Coronary artery (tissue), 2 donors: ENCODE measurements around the gene PSD4.
A peak's percentile ranks its signal among the peaks of the same experiment; 100 is the strongest.

ENCODE experiments used
- DNase-seq: peaks from one replicate; pipeline ENCODE4 v3.0.0-alpha.2; 2017; ENCODE audit warnings: low spot score
- H3K27ac ChIP-seq, 2 donors: fragments of 200-600 bp; sonication (generic); one replicate each; pipeline ENCODE4 v1.5.1; 2016 to 2019
- H3K4me3 ChIP-seq: fragments of 200-600 bp; sonication (generic); 2 replicates; pipeline ENCODE4 v1.5.1; 2016; ENCODE audit warnings: mild to moderate bottlenecking, moderate library complexity
- CTCF ChIP-seq: fragments of 200-600 bp; sonication (generic); IDR thresholded peaks from one replicate; pipeline ENCODE4 v1.5.1; 2019; ENCODE audit warnings: antibody characterized with exemption

Gene PSD4

GRCh38 chr2:113136828-113137775 is 36.7 kb upstream of the PSD4 start:
- Histone ChIP-seq H3K4me3 (no peak overlapping the region), H3K27ac (no peak overlapping the region)
- TF ChIP-seq CTCF, result no peak
- DNase-seq, result peak; percentile 38

- no peak for TF ChIP-seq CTCF
- DNase-seq, result peak; percentile 36
- no peak overlapping the region for H3K4me3 ChIP-seq
- no peak overlapping the region for H3K27ac ChIP-seq
Measured at GRCh38 chr2:113137827-113138226, 35.9 kb upstream of the PSD4 start.

- Histone ChIP-seq H3K4me3 (no peak overlapping the region), H3K27ac (no peak overlapping the region)
- DNase-seq, result peak; percentile 54
- TF ChIP-seq CTCF, result peak; percentile 69
Measured at GRCh38 chr2:113138428-113139322, 35.1 kb upstream of the PSD4 start.

GRCh38 chr2:113141451-113141850 is 32.3 kb upstream of the PSD4 start:
- no peak for TF ChIP-seq CTCF
- H3K4me3 ChIP-seq, result no peak overlapping the region
- no peak overlapping the region for H3K27ac ChIP-seq
- peak; percentile 11 for DNase-seq

- Histone ChIP-seq H3K4me3 (no peak overlapping the region), H3K27ac (no peak overlapping the region)
- peak; percentile 29 for DNase-seq
- TF ChIP-seq CTCF, result no peak
Measured at GRCh38 chr2:113142290-113142689, 31.5 kb upstream of the PSD4 start.

GRCh38 chr2:113144259-113144658 is 29.5 kb upstream of the PSD4 start:
- H3K4me3 ChIP-seq, result no peak overlapping the region
- H3K27ac ChIP-seq, result no peak overlapping the region
- DNase-seq, result no peak
- TF ChIP-seq CTCF, result no peak
